ENCODE measurements around the gene EDA.
"Not testable (repeated sequence)": the region's sequence is repeated elsewhere in the genome, so short reads cannot be mapped to it uniquely, and the experiment has no call there.

The EDA gene

DNA sequence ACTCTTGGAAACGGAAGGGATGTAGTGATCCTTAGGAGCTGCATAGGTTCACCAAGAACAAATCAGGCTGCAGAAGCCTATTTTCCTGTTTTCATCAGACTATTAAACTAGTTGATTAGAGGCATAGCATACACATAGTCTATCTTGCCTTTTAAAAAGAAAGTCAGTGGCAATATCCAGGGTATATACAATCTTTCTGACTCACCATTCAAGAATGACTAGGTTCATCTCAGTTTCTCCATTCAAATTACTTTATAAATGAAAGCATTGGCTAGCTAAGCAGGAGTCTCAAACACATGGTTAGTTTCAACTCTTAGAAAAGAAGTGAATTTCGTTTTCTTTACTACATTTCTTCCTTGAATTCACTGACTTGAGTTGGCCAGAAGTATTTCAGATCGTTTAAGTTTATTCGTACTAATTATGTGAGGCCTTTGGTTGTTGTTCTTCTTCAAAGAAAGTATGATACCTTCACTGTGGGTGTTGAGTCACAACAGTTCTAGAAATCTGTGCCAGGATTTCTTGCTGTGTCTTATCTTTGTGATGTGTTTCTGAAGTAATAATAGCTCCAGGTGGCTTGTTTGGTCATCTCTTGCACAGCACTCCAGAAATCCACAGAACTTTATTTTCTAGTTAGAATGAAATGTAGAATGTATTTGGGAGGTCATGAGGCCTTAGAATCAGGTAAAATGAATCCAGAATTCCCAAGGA lies 345.6 kb downstream of the EDA start:
- no peak for DNase-seq

DNA sequence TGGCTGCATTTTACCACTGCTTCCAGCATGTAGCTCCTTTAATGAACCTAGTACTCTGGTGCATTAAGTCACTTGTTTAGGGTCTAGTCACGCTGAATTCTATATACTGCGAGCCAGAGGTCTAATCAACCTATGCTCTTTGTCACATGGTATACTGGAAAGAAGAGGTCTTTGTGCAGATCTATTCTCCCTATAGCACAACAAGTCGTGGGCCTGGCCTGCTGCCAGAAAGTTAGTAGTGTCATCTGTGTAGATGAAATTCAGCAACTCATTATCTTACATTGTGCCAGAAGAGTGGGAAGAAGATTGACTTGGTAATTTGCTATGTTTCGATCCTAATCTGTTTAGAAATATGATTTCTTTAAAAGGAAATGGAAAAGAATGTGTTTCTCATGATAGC lies 353.0 kb downstream of the EDA start:
- peak; percentile 16 for DNase-seq

DNA sequence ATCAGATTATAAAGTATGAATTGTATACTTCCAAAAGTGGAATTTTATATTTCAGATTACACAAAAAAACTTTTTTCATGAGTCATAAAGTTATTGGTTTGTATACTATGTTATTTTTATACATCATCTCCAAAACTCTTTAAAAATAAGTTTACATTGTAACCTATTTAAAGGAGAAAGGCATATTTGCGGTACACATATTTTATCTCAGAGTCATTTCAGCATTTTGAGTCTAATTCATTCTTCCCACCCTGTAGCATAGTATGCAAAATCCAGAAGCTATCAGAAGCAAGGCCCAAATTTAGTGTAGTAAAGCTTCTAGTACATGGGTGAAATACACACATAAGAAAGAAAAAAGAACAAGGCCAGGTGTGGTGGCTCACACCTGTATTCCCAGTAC lies 353.5 kb downstream of the EDA start:
- no peak for DNase-seq

DNA sequence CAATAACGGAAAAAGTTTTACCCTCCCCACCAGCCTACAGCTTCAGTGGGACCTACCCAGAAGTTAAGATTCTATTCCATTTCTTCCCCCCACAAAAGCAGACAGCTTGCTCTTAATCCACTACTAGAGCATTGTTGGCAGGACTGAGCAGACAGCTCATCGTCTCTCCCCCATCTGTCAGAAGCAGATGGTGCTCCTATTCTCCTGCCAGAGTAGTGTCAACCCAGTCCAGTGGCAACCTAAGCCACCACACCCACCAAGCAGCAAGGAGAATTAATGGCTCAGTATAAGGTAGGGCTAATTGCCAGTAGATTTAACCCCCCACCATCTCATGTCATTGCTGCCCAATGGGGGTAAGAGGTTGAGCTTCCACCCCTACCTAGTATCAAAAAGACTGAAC lies 371.8 kb downstream of the EDA start:
- peak; percentile 24 for DNase-seq

- DNase-seq, result no peak
These were observed 373.1 kb downstream of the EDA start for GRCh38 chrX:69988955-69989394.

DNA sequence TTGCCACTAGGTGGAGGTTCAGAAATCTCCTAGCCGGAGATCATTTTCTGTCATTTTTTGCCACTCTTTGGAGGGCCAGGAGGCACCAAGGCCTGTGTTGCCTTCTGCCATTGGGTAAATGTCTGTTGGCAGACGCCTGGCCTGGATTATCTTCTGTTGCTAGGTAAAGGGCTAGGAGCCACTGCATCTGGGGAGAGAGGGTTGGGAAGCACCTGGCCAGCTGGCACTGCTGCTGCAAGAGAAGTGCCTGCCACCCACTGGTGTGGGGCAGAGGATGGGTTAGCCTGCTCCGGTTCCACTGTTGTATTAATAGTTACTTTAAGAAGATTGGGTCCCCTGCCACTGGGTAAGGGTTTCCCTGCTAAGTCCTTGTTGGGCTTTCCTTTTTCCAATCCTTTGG lies 375.8 kb downstream of the EDA start:
- DNase-seq, result no peak

- DNase-seq, result no peak
These were observed 377.6 kb downstream of the EDA start for GRCh38 chrX:69993494-69993893.

- no peak for DNase-seq
These were observed 379.6 kb downstream of the EDA start for GRCh38 chrX:69995362-69996112.

GRCh38 chrX:69996113-69996468 lies 380.2 kb downstream of the EDA start:
- no peak for DNase-seq

- DNase-seq, result not testable (repeated sequence)
These were observed 382.4 kb downstream of the EDA start for GRCh38 chrX:69998299-69998698.

DNA sequence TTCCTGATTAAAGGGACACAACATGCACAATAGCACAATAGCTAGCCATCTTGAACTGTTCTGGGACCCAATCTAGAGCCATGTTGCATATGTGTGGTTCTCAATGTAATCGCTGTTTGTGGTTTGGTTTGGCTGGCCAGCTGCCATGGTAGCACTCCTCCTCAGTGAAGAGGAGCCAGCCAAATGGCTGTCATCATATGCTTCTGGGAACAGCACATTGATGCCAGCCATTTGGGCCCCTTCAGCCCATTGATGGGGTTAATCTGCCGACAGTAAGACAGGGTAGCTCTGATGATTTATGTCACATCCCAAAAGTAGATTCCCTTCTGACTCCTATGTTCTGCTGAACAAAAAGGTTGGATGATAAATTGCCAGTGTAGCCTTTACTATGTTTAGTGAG lies 385.4 kb downstream of the EDA start:
- no peak for DNase-seq

DNA sequence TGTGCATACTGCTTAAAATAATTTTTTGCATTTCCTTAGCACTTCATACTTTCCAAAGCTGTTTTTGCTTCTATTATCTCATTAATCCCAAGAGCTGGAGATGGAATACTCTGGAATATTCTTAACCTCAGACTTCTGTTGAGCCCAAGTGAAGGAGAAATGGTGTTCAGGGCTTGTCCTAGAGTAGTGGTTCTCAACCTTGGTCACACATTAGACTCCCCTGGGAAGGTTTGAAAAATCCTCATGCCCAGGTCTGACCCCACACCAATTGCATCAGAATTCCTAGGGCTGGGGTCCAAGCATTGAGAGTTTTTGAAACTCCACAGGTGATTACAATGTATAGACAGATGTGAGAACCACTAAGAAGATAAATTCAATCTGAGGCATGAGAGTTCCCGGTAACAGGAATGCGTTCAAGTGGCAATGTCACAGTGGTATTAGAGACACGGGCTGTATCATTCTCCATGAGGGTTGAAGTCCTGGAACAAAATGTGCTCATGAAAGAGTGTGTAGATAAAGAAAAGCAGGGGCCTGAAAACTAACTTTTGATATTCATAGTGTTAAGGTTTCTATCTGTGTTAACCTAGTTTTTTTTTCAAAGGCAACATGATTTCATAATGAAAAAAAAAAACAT lies 385.9 kb downstream of the EDA start:
- no peak for DNase-seq

- no peak for DNase-seq
These were observed 392.0 kb downstream of the EDA start for GRCh38 chrX:70007946-70008345.

DNA sequence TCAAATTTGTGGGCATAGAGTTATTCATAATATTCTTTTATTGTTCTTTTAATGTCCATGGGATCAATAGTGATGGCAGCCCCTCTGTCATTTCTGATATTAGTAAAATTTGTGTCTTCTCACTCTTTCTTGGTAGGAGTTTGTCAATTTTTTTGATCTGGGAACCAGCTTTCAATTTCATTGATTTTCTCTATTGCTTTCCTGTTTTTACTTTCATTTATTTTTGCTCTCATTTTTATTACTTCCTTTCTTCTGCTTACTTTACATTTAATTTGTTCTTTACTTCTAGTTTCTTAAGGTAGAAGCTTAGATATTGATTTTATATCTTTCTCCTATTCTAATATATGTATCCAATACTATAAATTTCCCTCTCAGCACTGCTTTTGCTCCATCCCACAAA lies 393.1 kb downstream of the EDA start:
- no peak for DNase-seq

- DNase-seq, result no peak
These were observed 394.1 kb downstream of the EDA start for GRCh38 chrX:70009970-70010369.

- DNase-seq, result no peak
These were observed 396.8 kb downstream of the EDA start for GRCh38 chrX:70012756-70013155.

- no peak for DNase-seq
These were observed 397.8 kb downstream of the EDA start for GRCh38 chrX:70013466-70014381.

DNA sequence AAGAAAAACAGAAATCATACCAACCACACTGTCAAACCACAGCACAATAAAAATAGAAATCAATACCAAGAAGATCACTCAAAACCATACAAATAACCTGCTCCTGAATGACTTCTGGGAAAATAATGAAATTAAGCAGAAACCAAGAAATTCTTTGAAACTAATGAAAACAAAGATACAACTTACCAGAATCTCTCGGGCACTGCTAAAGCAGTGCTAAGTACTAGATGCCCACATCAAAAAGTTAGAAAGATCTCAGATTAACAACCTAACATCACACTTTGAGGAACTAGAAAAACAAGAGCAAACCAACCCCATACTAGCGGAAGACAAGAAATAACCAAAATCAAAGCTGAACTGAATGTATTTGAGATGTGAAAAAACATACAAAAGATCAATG lies 400.6 kb downstream of the EDA start:
- no peak for DNase-seq

GRCh38 chrX:70022616-70023015 lies 406.7 kb downstream of the EDA start:
- DNase-seq, result no peak

- no peak for DNase-seq
These were observed 409.6 kb downstream of the EDA start for GRCh38 chrX:70025464-70025863.

DNA sequence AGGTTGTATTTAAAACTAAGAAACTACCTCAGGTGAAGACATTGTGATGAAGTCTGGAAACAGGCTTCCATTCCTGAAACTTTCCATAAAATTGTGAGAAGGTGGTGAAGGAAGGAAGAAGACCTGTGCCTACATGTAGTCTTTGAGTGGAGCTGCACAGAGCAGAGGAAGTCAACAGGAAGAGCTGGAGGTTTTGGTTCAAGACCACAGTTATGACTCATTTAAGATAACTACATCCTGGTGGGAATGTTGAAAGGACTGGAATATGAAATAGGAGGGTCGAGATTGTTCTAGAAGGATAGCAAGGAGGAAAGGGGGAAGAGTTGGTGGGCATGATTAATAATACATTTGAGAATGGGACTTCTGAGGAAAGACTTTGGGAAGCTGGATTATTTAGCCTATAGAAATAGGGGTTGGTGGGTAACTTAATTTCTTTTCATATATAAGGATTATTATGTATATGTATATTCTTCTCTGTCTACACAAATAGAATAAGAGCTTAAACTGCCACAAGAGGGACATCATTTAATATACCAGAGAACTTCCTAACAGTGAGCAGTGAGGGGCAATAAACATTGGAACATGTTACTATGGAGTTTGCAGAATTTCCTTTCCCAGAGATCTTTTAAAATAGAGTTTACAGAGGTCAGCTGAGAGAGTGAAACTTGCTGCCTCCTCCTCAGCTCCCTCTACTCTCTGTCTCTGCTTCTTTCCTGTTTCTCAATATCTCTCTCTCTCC lies 410.4 kb downstream of the EDA start:
- DNase-seq, result no peak

DNA sequence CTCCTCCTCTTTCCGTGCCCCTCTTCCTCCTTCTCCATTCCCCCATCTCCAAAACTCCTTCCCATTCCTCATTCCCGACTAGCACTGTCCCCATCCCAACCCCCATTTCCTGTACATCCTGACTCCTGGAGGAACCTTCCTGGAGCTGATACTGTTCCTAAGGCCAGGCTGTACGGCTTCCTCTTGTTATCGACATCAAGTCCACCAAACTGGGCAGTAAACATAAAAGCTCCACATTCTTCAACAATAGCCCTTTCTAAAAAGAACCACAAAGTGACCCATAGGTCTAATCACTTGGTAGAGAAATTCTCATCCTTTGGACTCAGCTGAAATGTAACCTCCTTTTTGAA lies 410.9 kb downstream of the EDA start:
- DNase-seq, result no peak

Measured in eye (tissue), 1 donor.